NCI-H82 (cell line): ENCODE measurements around the gene GABRB2.
"Not testable (repeated sequence)": the region's sequence is repeated elsewhere in the genome, so short reads cannot be mapped to it uniquely, and the experiment has no call there.

Experiments
- DNase-seq: peaks from one replicate; lab custom pipeline; 2025; lab: John Stamatoyannopoulos, UW

GABRB2 gene

DNA sequence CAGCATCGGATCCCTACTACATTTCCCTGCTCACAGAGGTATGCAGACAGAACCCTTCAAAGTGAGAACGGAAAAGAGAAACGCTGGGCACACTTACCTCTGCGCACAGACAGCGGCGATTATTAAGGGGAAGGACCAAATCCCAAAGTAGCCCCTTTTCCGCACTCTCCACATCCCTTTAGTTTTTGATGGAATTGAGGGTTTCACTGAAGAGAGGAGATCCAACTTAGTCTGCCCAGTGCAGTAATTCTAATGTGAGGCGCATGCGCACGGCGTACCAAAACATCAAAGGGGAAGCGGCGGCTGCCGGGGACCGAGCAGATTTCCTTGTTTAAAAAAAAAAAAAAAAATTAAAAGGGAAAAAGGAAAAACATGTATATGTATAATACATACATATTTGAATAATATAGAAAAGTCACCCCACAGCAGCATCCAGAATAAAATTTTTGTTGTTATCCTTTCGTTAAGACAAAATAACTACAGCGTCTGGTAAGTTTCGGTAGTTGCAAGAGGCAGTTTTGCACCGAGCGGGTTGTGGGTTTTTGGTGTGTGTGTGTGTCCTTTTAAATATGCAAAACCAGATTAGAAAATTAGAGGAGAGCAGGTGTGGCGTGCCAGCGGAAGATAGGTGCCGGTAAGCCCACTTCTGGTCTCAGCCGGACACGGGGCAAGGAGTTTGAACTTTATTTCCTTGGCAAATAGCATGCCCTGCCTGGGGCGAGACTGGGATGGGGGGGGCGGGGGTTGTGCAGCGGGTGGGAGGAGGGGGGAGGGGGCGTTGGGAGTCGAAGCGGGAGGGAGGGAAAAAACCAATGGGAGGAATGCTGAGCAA lies at the start of gene GABRB2:
TSS of gene GABRB2 (minus strand) at position 256 of the 832 bp plus-strand sequence. CDS start at position 174, 82 bp downstream.
- DNase-seq, result peak; percentile 48

DNA sequence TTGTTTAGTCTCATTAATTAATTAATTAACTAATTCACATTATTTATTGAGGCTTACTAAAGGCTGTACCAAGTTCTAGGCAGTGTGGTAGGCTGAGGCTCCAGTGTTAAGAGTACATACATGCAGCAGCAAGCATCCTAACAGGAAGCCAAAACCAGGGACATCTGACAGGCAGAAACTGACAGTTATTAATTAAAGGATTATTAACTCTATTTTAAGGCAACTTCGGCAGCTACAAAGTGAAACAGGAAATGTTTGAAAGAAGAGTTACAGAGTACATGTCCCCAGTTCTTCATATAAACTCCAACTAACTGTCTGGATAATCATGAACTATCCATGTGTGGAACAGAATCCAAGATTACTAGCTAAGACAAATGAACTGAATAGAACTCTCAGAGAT lies 39.3 kb upstream of the GABRB2 start:
- DNase-seq, result no peak

DNA sequence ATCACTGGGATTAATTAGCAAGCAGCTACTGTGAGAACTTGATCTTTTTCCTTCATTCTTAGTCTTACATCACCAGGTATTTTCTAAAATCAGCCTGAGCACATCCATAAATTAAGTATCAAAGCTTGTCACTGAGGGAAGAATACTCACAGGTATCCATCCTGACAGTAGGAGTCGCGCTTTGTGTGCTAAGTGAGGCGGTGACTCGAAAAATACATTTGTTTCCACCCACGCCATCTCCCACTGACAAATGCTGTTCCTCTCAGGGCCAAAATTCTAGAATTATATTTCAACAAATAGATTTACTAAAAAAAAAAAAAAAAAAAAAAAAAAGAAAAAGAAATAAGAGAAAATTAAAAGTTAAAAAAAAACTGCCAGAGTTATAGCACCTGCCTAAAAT lies 34.1 kb upstream of the GABRB2 start:
- DNase-seq, result no peak

DNA sequence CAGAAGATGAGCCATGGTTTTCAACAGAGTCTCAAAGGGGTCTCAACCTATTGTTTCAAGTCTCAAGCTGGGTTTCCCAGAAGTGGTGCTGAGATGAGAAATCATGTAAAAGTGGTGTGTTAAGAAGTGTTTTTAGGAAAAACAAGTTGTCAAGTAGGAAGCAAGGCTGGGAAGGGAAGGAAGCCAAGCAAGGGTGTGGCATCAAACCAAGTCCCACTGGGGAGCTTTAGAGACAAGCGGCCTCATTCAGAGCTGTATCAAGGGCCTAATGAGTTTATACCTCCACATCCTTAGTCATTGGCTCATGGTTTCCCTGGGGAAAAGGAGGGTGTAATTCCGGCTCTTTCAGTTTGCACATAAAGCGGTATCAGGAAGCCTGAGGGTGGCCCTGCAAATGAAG lies 26.4 kb upstream of the GABRB2 start:
- DNase-seq, result peak; percentile 1

DNA sequence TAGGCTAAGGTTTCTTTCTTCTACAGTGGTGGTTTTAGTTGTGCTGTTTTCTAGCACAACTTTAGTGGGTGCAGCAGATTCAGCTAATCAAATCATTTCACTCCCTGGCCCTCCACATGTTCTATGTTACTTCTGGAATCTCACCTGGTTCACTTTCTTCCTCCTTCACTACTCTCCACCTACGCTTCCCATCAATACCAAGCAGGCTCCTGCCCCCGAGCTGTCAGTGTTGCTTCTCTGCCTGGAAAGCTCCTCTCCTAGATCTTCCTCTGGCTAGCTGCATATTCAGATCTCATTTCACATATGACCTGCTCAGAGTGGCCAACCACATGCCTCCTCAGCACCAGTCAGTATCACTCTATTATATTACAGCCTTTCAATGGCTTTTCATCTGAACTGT lies 19.6 kb upstream of the GABRB2 start:
- no peak for DNase-seq

DNA sequence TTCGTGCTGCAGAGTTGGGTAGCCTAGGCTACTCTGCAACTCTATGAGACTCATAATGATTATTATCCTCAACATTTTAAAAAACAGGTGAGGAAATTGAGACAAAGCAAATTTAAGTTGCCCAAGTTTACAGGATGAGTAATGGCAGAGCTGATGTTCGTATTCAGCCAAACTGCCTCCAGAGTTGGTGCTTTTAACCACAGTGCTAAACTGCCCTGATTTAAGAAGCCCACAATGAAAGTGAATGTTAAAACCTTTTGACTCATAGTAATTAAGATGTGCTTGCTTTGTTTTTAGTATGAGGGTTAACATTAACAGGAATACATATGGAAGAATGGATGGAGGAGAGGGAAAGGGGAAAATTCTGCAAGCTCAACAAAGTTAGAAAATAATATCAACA lies 15.9 kb upstream of the GABRB2 start:
- no peak for DNase-seq

DNA sequence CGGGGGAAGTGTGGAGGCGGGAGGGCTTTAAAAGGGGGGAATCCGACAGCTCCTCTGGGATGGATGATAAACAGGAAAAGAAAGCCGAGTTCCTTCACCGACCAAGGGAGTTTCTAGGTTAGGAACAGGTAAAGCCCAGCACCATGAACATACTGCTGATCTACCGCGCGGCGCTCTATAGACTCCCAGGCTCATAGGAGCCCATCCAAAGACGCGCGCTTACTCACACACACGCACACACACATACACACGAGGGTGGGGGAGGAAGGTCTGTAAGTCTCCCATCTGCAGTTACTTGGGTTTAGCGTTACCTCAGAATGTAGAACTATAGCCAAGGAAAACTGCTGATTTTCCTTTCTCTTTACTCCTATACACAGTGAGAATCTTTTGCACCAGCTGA lies 2.6 kb upstream of the GABRB2 start:
- peak; percentile 19 for DNase-seq

DNA sequence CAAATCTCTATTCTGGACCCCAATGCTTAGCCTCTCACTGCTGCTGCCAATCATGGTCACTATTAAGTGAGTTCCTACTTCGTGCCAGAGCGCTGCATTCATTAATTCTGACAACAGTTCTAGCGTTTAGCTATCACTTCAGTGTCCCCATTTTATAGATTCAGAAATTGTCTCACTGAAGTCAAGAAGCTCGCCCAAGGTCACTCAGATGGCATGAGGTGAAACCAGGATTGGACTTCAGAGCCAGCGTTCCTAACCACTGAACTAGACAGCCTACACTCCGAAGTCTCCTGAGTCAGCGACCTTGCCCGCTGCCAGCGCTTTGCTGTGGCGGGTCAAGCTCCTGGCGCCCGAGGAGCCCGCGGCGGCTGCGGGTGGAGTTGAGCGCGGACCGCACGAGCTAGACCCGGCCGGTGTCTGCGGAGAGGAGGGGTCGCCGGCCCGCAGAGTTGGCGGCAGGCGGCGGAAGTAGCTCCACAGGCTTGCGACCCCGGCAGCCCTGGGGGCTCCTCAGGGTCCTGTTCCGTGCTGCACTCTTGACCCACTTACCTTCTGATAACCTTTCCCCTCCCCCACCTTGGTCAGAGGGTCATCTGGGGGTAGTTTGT lies 2.1 kb upstream of the GABRB2 start:
- DNase-seq, result no peak

DNA sequence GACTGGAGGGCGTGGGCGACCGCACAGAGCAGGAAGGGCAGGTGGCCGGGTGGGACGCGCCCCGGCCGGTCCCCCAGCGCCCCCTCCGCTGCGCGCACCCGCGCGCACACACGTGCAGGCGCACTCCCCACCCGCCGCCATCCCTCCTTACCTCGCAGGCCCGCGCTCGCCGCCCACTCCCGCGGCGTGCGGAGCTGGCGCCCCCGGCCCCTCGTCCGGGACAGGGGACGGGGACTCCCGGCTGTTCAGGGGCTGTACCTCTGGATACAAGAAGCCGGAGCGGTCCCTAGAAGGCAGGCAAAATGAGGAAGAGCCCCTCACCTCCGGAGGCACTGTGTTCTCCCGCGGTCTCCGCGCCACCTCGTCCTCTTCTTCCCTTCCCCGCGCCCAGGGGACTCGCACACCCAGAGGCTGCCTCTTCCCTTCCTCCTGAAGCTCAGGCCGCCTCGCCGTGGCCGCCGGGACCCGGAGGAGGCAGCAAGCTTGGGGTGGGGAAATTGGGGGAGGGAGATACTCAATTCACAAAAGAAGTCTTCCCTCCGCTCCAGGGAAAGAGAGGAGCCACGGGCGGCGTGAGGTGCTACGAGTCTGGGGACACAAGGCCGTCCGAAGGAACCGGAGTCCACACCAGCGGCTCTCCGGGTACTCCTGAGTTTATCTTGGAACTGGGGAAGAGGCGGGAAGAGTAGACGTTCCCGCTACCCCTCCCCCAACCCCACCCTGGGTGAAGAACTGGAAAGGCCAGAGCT lies 1.4 kb upstream of the GABRB2 start:
- DNase-seq, result peak; percentile 23

DNA sequence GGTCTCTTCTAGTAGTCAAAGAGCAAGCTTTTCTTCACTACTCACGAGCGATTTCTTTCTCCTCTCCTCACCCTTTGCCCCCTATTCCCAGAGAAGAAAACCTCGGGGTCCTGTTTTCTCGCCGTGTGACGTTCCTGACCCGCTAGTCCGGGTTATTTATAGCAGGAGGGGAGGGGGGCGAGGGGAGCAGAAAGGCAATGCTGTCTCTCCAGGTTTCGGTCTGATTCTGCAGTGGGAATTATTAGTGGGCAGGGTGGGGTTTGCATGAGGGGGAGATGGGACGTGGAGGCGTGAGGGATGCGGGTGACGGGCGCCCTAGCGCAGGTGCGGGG lies 847 bp upstream of the GABRB2 start:
- DNase-seq, result peak; percentile 7

DNA sequence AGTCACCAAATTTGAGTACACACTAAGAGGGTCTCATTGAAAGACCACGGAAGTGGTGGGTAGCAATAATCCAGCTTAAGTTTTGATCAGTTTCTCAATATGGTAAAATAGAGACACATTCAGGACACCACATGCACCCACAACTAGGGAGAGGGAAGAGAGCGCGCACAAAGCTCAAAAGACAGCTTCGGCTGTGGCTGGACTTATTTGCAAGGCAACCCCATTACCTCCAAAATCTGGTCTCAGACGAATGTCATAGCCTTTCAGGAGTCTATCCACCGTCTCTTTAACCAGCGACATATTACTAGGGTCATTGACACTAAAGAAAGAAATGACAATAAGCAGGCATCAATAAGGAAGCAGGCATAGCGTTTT lies 443 bp downstream of the GABRB2 start:
- no peak for DNase-seq

DNA sequence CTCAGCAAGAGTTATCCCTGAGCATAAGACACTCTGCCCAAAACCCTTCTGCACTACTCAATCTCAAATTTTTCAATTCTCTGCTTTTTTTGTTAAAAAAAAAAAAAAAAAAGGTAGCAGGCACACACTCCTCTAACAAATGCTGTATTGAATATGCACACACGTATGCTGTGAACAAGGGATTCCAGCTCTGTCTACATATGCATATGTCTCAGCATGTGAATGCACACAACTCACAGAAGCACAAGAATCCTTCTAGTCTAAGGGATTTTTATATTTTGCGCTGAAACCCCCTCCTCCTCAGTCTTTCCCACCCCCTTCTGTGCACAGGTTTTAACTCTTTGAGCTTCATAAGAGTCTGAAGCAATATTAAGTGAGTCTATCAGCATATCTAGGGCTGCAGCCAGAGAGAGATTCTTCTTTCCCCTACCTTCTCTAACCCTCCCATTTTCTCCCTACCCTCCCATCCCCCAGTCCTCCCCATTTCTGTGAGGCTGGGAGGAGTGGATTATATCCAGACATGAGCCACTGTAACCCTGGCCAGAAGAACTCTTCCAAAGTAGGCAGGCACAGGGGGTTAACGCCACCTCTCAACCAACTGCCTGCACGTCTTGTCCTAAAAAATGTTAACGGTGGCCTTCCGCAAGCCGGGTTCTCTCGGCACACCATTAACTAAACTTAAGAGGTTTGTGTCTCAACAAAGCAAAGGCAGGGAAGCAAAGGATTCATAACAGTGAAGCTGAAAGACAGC lies 1.0 kb downstream of the GABRB2 start:
- DNase-seq, result no peak

DNA sequence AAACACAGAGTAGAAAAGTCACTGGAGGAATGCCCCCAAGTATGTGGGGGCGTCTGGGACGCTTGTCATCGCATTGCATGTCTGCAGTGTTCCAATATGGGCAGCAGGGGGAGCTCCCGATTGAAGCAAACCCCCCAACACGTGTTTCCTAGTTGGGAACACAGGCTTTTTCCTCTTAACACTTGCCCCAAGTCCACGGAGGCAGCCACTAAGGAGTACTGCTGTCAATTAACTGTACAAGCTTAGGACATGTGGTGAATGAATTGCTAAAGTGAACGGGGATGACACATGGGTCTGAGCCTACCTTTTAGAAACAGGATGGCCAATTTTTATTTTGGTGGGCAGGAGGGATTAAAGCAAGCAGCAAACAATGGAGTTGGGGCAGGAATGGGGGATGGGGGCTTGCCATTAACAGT lies 2.2 kb downstream of the GABRB2 start:
- DNase-seq, result peak; percentile 69

DNA sequence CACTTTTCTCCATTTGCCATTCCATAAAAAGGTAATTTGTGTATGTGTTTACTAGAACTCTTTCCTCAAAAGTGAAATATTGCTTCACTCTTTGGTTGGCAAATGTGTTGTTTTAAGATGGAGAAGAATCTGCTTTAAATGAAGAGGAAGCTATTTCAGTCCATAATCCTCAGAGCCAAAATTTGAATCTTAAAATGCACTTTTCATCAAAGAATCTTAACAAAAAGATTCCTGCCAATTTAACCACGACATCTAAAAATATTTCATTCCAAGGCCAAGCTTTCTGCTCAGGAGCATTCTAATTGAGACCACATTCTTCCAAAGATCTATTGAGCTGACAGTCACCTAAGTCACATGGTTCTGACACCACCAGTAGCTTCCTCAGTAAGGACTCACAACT lies 7.5 kb downstream of the GABRB2 start:
- no peak for DNase-seq

DNA sequence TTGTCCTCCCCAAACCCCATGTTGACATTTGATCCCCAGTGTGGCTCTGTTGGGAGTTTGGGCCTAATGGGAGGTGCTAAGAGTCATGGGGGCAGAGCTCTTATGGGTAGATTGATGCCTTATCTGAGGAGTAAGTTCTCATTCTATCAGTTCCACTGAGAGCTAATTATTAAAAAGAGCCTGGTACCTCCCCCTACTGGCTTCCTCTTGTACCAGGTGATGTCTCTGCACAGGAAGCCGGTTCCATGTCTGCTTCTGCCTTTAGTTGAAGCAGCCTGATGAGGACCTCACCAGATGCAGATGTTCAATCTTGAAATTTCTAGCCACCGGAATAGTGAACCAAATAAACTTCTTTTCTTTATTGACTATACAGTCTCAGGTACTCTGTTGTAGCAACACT lies 10.8 kb downstream of the GABRB2 start:
- DNase-seq, result peak; percentile 13

DNA sequence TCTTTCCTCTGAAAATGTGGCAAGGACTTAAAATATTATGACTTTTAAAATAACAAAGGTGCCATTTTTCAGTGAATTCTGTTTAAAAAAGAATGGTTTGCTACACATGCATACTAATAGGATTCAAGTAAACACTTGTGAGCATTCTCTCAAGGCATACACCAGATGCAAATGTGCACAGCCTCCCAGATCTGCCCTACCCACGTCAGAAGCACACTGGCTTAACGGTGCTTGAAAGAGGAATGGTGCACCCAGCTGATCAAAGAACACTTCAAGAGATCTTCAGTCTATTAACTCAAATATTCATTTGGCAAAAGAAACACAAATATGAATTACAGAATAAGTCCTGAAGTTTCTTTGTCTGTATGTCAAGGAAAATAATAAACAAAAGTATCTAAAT lies 15.8 kb downstream of the GABRB2 start:
- DNase-seq, result peak; percentile 2

DNA sequence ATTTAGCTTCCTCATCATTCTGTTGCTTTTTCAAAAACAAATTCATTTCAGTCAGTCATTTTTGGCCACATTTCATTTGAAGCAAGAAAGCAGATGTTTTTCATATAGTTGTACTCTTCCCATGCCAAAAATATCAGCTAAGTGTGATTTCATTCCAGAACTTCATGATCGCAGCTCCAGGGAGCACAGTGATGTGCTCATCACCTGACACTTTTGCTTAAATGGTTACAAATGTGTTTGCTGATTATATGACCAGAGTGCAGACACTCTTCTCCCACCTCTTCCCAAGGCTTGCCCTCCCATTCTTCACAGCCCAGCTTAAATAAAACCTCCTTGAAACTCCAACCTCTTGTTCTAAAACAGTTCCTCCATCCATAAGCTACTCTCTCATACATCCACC lies 32.6 kb downstream of the GABRB2 start:
- no peak for DNase-seq

DNA sequence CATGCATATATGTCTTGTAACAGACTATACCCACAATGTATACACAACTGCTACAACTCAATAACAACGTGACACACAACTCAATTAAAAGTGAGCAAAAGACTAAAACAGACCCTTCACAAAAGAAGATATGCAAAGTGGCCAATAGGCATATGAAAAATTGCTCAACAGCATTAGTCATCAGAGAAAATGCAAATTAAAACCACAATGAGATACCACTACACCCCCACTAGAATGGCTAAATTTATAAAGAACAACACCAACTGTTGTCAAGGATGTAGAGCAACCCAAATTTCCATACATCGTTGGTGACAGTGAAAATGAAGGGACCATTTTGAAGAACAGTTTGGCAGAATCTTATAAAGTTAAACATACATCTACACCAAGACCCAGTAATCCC lies 38.9 kb downstream of the GABRB2 start:
- no peak for DNase-seq

DNA sequence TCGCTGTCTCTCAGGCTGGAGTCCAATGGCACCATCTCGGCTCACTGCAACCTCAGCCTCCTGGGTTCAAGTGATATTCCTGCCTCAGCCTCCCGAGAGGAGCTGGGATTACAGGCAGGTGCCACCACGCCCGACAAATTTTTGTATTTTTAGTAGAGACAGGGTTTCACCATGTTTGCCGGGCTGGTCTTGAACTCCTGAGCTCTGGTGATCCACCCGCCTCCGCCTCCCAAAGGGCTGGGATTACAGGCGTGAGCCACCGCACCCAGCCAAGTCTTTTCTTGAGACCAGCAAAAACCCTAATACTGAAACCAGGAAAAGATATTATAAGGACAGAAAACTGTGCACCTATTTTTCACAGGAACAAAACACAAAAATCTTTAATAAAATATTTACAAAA lies 41.4 kb downstream of the GABRB2 start:
- DNase-seq, result not testable (repeated sequence)

DNA sequence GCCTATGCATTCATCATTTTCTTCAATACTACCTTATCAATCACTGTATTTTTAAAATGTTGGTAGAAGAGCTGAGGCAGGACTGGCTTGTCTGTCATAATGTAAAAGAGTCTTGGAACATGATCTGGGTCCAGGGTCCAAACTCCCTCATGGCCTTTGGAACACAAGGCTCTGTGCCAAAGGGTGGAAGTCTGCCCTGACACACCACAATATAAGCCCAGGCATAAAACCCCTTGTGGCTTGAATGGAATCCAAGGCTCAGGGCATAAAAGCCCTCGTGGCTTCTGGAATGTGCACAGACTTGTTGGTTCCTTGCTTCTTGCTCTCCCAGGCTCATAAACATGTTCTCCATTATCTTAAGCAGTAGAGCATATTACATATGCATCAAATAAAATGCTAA lies 48.0 kb downstream of the GABRB2 start:
- DNase-seq, result no peak

DNA sequence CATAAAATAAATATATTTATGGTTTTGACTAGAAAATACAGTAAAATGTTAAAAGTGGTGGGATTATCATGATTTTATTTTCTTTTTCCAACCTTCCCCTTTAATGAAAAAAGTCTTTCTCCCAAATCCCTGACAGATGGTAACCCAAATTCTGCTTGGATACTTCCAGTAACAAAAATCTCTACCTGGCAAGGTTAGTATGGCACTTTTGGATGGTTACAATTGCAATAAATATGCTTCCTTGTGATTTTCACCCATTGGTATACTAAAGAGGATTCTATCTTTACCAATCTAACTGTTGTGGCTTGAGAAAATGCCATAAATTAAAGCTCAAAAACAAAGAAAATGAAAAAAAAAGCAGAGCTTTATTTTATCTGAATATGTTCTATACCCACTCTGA lies 62.8 kb downstream of the GABRB2 start:
- DNase-seq, result no peak

DNA sequence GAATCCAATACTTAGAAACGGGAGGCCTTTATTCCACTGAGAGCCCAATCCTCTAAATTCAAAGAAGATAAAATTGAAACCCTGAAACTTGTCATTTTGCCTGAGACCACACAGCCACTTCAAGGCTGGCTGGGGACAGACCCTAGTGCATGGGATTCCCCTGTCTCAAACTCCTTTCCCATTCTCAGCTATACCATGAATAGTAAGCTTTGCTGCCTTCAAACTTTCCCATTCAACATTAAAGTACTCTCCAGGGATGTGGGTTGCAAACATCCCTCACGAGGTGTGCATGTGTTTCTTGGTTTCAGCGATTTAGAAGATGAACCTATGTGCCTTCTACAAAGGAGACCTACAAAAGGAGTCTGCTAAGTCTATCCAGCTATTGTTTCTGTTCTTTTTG lies 64.6 kb downstream of the GABRB2 start:
- DNase-seq, result no peak
